Esophagus muscularis mucosa (tissue), 4 donors: ENCODE results near the gene NKAIN4. TPM values are rescaled to one million over a fixed set of nuclear protein-coding genes. Genes with fewer than 3 reads are reported as not detected.
A peak's percentile ranks its signal among the peaks of the same experiment; 100 is the strongest.

Experiments used
- DNase-seq: peaks from one replicate; pipeline ENCODE4 v3.0.0-alpha.2; 2017; ENCODE audit errors: extremely low spot score
- H3K27ac ChIP-seq, 4 donors: fragments of 200-600 bp; sonication (generic); replicated peaks in 1 of 4; 1 replicate in 3 of 4; 2 replicates in 1 of 4; pipeline ENCODE4 v1.5.1; 2016 to 2019; ENCODE audit warnings: mild to moderate bottlenecking in 1 of 4
- H3K27me3 ChIP-seq, 4 donors: fragments of 200-600 bp; sonication (generic); one replicate each; pipeline versions ENCODE4 v1.5.1 to v1.6.0; 2016 to 2019
- H3K36me3 ChIP-seq, 4 donors: fragments of 200-600 bp; sonication (generic); one replicate each; pipeline ENCODE4 v1.5.1; 2016 to 2019
- H3K4me1 ChIP-seq, 4 donors: fragments of 200-600 bp; sonication (generic); one replicate each; pipeline ENCODE4 v1.5.1; 2016 to 2019
- H3K4me3 ChIP-seq, 4 donors: fragments of 200-600 bp; sonication (generic); 1 replicate in 2 of 4; 2 replicates in 2 of 4; pipeline ENCODE4 v1.5.1; 2016 to 2019; ENCODE audit warnings: mild to moderate bottlenecking in 4 of 4, moderate library complexity in 1 of 4
- H3K9me3 ChIP-seq, 4 donors: fragments of 200-600 bp; sonication (generic); 1 replicate in 3 of 4; 2 replicates in 1 of 4; pipeline ENCODE4 v1.5.1; 2016 to 2019
- CTCF ChIP-seq, 3 experiments: fragments of 200-600 bp in 2 of 3; fragments of 450-650 bp in 1 of 3; sonication (generic) in 2 of 3; IDR thresholded peaks; one replicate each; pipeline ENCODE4 v1.5.1; 2017 to 2019; ENCODE audit warnings: antibody characterized with exemption in 3 of 3, mild to moderate bottlenecking in 2 of 3, moderate library complexity in 1 of 3
- EP300 ChIP-seq: sonication (generic); formaldehyde crosslinking; IDR thresholded peaks from one replicate; pipeline ENCODE4 v1.6.1; 2017; ENCODE audit warnings: antibody characterized with exemption
- POLR2A ChIP-seq: fragments of 450-650 bp; IDR thresholded peaks from one replicate; pipeline ENCODE4 v1.6.1; 2017; ENCODE audit warnings: antibody characterized with exemption, moderate library complexity, mild to moderate bottlenecking, low read depth
- POLR2AphosphoS5 ChIP-seq, 2 donors: sonication (generic); formaldehyde crosslinking; IDR thresholded peaks; one replicate each; pipeline ENCODE4 v1.6.1; 2017; ENCODE audit warnings: antibody characterized with exemption in 2 of 2
- WGBS: methylation state at CpG from one replicate; pipeline ENCODE4 v1.1.5; 2018; 5-methylcytosine and 5-hydroxymethylcytosine counted together
- intact Hi-C: fragments of 100-400 bp; cut with DNase I; formaldehyde crosslinking; loops from one replicate; pipeline ENCODE4 v1.15.1; 2023
- total RNA-seq, 4 donors: library from RNA; depleted of rRNA; stranded (reverse); fragments of >200 nt; gene quantifications; one replicate each; pipeline versions ENCODE4 v1.1.0 to v1.2.1, GENCODE V29; 2016

NKAIN4 gene
- total RNA-seq, 4 donors from 2014 or later: 0.17 to 0.45 TPM; not detected in 2

- H3K36me3 ChIP-seq: peaks cover 50 to 68% (median 64%) of the 10 kb centered on the region in 4 donors
- TF ChIP-seq POLR2AphosphoS5 (IDR thresholded peaks at IDR 0.05) (no peak), CTCF (IDR thresholded peaks at IDR 0.05) (no peak), EP300 (no peak), POLR2A (no peak)
- intact Hi-C loops: no loop called here
Observed at GRCh38 chr20:63276956-63277355, 22.7 kb upstream of the NKAIN4 start.

GRCh38 chr20:63275825-63276224 is 21.6 kb upstream of the NKAIN4 start:
- Histone ChIP-seq H3K27ac (no peak overlapping the region), H3K4me1 (peaks cover 21 to 42% (median 31%) of the 10 kb centered on the region in 4 donors), H3K4me3 (no peak overlapping the region), H3K27me3 (no peaks in the 10 kb centered on the region), H3K36me3 (peaks cover 49 to 56% (median 53%) of the 10 kb centered on the region in 4 donors), H3K9me3 (no peaks in the 10 kb centered on the region)
- no peak for DNase-seq
- TF ChIP-seq CTCF (IDR thresholded peaks at IDR 0.05) (no peak), POLR2AphosphoS5 (IDR thresholded peaks at IDR 0.05) (no peak), POLR2A (no peak), EP300 (no peak)
- 90% methylated on average over 13 of the region's 18 CpGs for WGBS
- intact Hi-C loops: no loop called here

More at GRCh38 chr20:63276956-63277355, 22.7 kb upstream of the NKAIN4 start:
- WGBS: 100% methylated on average over 3 of the region's 20 CpGs
- H3K9me3 ChIP-seq: no peaks in the 10 kb centered on the region
- H3K27me3 ChIP-seq: no peaks in the 10 kb centered on the region
- peaks cover 16 to 35% (median 26%) of the 10 kb centered on the region in 4 donors for H3K4me1 ChIP-seq
- H3K4me3 ChIP-seq: no peak overlapping the region
- DNase-seq: no peak
- no peak overlapping the region for H3K27ac ChIP-seq

GRCh38 chr20:63274381-63275228 is 20.3 kb upstream of the NKAIN4 start:
- H3K4me3 ChIP-seq: peak overlapping the region in 2 of 4 donors; percentile 91 to 100
- TF ChIP-seq CTCF (IDR thresholded peaks at IDR 0.05): no peak
- TF ChIP-seq POLR2A: no peak
- peaks cover 37 to 44% (median 41%) of the 10 kb centered on the region in 4 donors for H3K36me3 ChIP-seq
- H3K4me1 ChIP-seq: peaks cover 21 to 42% (median 31%) of the 10 kb centered on the region in 4 donors
- WGBS: 74% methylated on average over 17 of the region's 17 CpGs
- DNase-seq: no peak
- intact Hi-C loops: no loop called here
- no peak overlapping the region for H3K27ac ChIP-seq
- H3K27me3 ChIP-seq: no peaks in the 10 kb centered on the region
- H3K9me3 ChIP-seq: no peaks in the 10 kb centered on the region

- no peak for DNase-seq
- H3K4me3 ChIP-seq: peak overlapping the region; percentile 79 to 100 (median 90)
- intact Hi-C loops: loop anchor here (2.0 kb wide), 1 partner anchor 59 kb away; no protein-coding TSS in a partner anchor
- no peak overlapping the region for H3K27ac ChIP-seq
- WGBS: 43% methylated on average over 18 of the region's 20 CpGs
- peaks cover 21 to 42% (median 31%) of the 10 kb centered on the region in 4 donors for H3K4me1 ChIP-seq
- H3K9me3 ChIP-seq: no peaks in the 10 kb centered on the region
- H3K27me3 ChIP-seq: no peaks in the 10 kb centered on the region
- H3K36me3 ChIP-seq: peaks cover 29 to 36% (median 33%) of the 10 kb centered on the region in 4 donors
- TF ChIP-seq POLR2A (no peak), POLR2AphosphoS5 (IDR thresholded peaks at IDR 0.05) (no peak), EP300 (no peak), CTCF (IDR thresholded peaks at IDR 0.05) (no peak)
Observed at GRCh38 chr20:63273635-63274380, 19.5 kb upstream of the NKAIN4 start.
